SK-N-MC (cell line): ENCODE data around the gene KISS1.

Source experiments
- EZH2 ChIP-seq: fragments of 200-600 bp; sonication (generic); IDR thresholded peaks from one replicate; pipeline ENCODE4 v1.6.1; 2017; ENCODE audit warnings: antibody characterized with exemption
- FOXP2 ChIP-seq: optimal IDR thresholded peaks from 2 replicates; pipeline ENCODE3; 2011; ENCODE audit warnings: mild to moderate bottlenecking, moderate library complexity; ENCODE audit not compliant: insufficient read depth; ENCODE audit errors: extremely low read length, control extremely low read depth
- POLR2AphosphoS5 ChIP-seq: IDR thresholded peaks from 2 replicates; pipeline ENCODE4 v1.6.1; 2012; ENCODE audit warnings: mild to moderate bottlenecking, low read depth, low read length, borderline replicate concordance

DNA sequence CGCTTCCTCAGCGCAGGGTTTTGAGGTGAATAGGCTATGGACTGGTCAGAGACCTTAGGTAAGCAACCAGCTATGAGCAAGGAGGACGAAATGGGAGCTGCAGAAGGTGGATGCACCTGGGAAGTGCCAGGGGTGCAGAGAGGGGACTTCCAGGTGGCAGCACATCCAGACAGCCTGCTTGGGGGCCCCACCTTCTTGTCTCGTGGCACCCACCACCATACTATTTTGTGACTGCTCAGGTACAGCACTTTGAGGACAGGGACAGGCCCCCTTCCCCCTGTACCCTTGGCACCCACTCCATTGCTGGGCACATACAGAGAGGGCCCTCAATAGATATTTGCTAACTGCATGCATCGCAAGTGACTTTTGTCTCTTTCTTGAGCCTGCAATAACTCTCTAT lies 777 bp upstream of the KISS1 start:
- TF ChIP-seq POLR2AphosphoS5 (no peak), EZH2 (no peak), FOXP2 (no peak)
